MM.1S (cell line): Measurements from ENCODE around the gene ELF3.
"Not testable (repeated sequence)": the region's sequence is repeated elsewhere in the genome, so short reads cannot be mapped to it uniquely, and the experiment has no call there.

Experiments
- DNase-seq: peaks from one replicate; pipeline ENCODE4 v3.0.0-alpha.2; 2015
- H2AFZ ChIP-seq: fragments of 300-600 bp; sonication (generic); 2 replicates; pipeline ENCODE4 v1.6.0; 2016; ENCODE audit warnings: antibody characterized with exemption, low read length
- H3F3A ChIP-seq: fragments of 300-600 bp; sonication (generic); 2 replicates; pipeline ENCODE4 v1.6.1; 2016; ENCODE audit warnings: mild to moderate bottlenecking, antibody characterized with exemption, low read length, moderate library complexity, mixed read lengths; ENCODE audit not compliant: insufficient read depth
- H3K27ac ChIP-seq: fragments of 300-600 bp; sonication (generic); 2 replicates; pipeline ENCODE4 v1.5.1; 2016; ENCODE audit warnings: mild to moderate bottlenecking, low read length
- H3K27me3 ChIP-seq: fragments of 300-600 bp; sonication (generic); replicated peaks from 2 replicates; pipeline ENCODE4 v1.6.0; 2016; ENCODE audit warnings: low read length; ENCODE audit not compliant: insufficient read depth
- H3K36me3 ChIP-seq: fragments of 300-600 bp; sonication (generic); replicated peaks from 2 replicates; pipeline ENCODE4 v1.6.1; 2016; ENCODE audit warnings: mild to moderate bottlenecking, low read length, mixed read lengths; ENCODE audit not compliant: insufficient read depth
- H3K4me1 ChIP-seq: fragments of 300-600 bp; sonication (generic); 2 replicates; pipeline ENCODE4 v1.6.1; 2016; ENCODE audit warnings: low read length, mixed read lengths
- H3K4me2 ChIP-seq: fragments of 300-600 bp; sonication (generic); 2 replicates; pipeline ENCODE4 v1.6.0; 2016; ENCODE audit warnings: low read depth, low read length
- H3K4me3 ChIP-seq: fragments of 300-600 bp; sonication (generic); 2 replicates; pipeline ENCODE4 v1.5.1; 2016; ENCODE audit warnings: low read length, mixed read lengths
- H3K79me2 ChIP-seq: fragments of 300-600 bp; sonication (generic); 2 replicates; pipeline ENCODE4 v1.6.1; 2016; ENCODE audit warnings: mixed run types, low read length, mixed read lengths
- H3K9ac ChIP-seq: fragments of 300-600 bp; sonication (generic); 2 replicates; pipeline ENCODE4 v1.6.1; 2016; ENCODE audit warnings: low read length, mixed read lengths
- H3K9me2 ChIP-seq: fragments of 300-600 bp; sonication (generic); replicated peaks from 2 replicates; pipeline ENCODE4 v1.6.1; 2016; ENCODE audit warnings: mild to moderate bottlenecking, low read length, mixed read lengths; ENCODE audit not compliant: insufficient read depth
- H3K9me3 ChIP-seq: fragments of 300-600 bp; sonication (generic); replicated peaks from 2 replicates; pipeline ENCODE4 v1.6.1; 2016; ENCODE audit warnings: mild to moderate bottlenecking, low read length, mixed read lengths; ENCODE audit not compliant: insufficient read depth
- H4K20me1 ChIP-seq: fragments of 300-600 bp; sonication (generic); 2 replicates; pipeline ENCODE4 v1.6.1; 2016; ENCODE audit warnings: mild to moderate bottlenecking, low read length, moderate library complexity, mixed read lengths; ENCODE audit not compliant: insufficient read depth
- CTCF ChIP-seq: fragments of 300-600 bp; sonication (generic); IDR thresholded peaks from 2 replicates; pipeline ENCODE4 v1.5.1; 2016; ENCODE audit warnings: antibody characterized with exemption, low read length, mixed read lengths
- EZH2 ChIP-seq: fragments of 300-600 bp; sonication (generic); optimal IDR thresholded peaks from 2 replicates; pipeline ENCODE3; 2017; ENCODE audit warnings: low read depth, mild to moderate bottlenecking, antibody characterized with exemption, low read length, mixed read lengths
- EZH2phosphoT487 ChIP-seq: fragments of 300-600 bp; sonication (generic); IDR thresholded peaks from 2 replicates; pipeline ENCODE4 v1.6.1; 2018; ENCODE audit warnings: antibody characterized with exemption, low read length

ELF3 gene

GRCh38 chr1:202062636-202063035 lies 52.2 kb downstream of the ELF3 start:
- H3K4me2 ChIP-seq, H3K4me1 ChIP-seq, H3F3A ChIP-seq, H3K27me3 ChIP-seq, H3K27ac ChIP-seq, H4K20me1 ChIP-seq, H3K79me2 ChIP-seq, H3K9ac ChIP-seq, H3K36me3 ChIP-seq, H3K9me2 ChIP-seq, H3K4me3 ChIP-seq, H3K9me3 ChIP-seq, H2AFZ ChIP-seq, DNase-seq: not testable (repeated sequence)

GRCh38 chr1:202063093-202063492 lies 52.7 kb downstream of the ELF3 start:
- DNase-seq: no peak
- Histone ChIP-seq H3K36me3 (no peaks in the 10 kb centered on the region), H3K27me3 (no peaks in the 10 kb centered on the region), H4K20me1 (no peaks in the 10 kb centered on the region), H3K9me3 (no peaks in the 10 kb centered on the region), H3K9ac (no peak overlapping the region), H3K4me3 (no peak overlapping the region), H3K4me1 (no peaks in the 10 kb centered on the region), H3F3A (no peaks in the 10 kb centered on the region), H3K9me2 (no peaks in the 10 kb centered on the region), H3K4me2 (no peak overlapping the region), H3K79me2 (no peaks in the 10 kb centered on the region), H2AFZ (no peak overlapping the region), H3K27ac (no peak overlapping the region)
- TF ChIP-seq EZH2phosphoT487 (no peak), EZH2 (no peak), CTCF (no peak)

GRCh38 chr1:202064889-202065312 lies 54.5 kb downstream of the ELF3 start:
- H3K4me2 ChIP-seq, H3K9me2 ChIP-seq, H3K27me3 ChIP-seq, H3K79me2 ChIP-seq, H3K9ac ChIP-seq, H3K4me1 ChIP-seq, H3K27ac ChIP-seq, H3K36me3 ChIP-seq, H2AFZ ChIP-seq, H4K20me1 ChIP-seq, H3K9me3 ChIP-seq, H3K4me3 ChIP-seq, DNase-seq, H3F3A ChIP-seq: not testable (repeated sequence)
